NT2/D1 (cell line): ENCODE measurements around the gene LENG1.

Source experiments
- DNase-seq: peaks from one replicate; pipeline ENCODE4 v3.0.0-alpha.2; 2011; ENCODE audit warnings: low read depth, low spot score
- H3K27me3 ChIP-seq: 2 replicates; pipeline ENCODE4 v1.6.0; 2011; ENCODE audit warnings: mild to moderate bottlenecking; ENCODE audit not compliant: insufficient read length, insufficient read depth
- H3K36me3 ChIP-seq: 2 replicates; pipeline ENCODE4 v1.6.1; 2011; ENCODE audit warnings: mild to moderate bottlenecking, low read length, mixed read lengths; ENCODE audit not compliant: insufficient read depth, insufficient read length
- H3K4me1 ChIP-seq: 2 replicates; pipeline ENCODE4 v1.5.1; 2011; ENCODE audit not compliant: insufficient read depth, insufficient read length
- H3K4me3 ChIP-seq: 2 replicates; pipeline ENCODE4 v1.5.1; 2011; ENCODE audit warnings: low read depth; ENCODE audit not compliant: insufficient read length
- H3K9ac ChIP-seq: 2 replicates; pipeline ENCODE4 v1.6.0; 2011; ENCODE audit warnings: low read depth; ENCODE audit not compliant: insufficient read length
- H3K9me3 ChIP-seq: 2 replicates; pipeline ENCODE4 v1.5.1; 2011; ENCODE audit warnings: mild to moderate bottlenecking, low read length; ENCODE audit not compliant: insufficient read depth
- SUZ12 ChIP-seq: IDR thresholded peaks from 2 replicates; pipeline ENCODE4 v1.6.1; 2011; ENCODE audit not compliant: insufficient read length, insufficient read depth; ENCODE audit errors: extremely low read depth
- YY1 ChIP-seq: IDR thresholded peaks from 2 replicates; pipeline ENCODE4 v1.6.1; 2011; ENCODE audit not compliant: insufficient read length, insufficient read depth
- ZNF274 ChIP-seq: IDR thresholded peaks from 2 replicates; pipeline ENCODE4 v1.6.1; 2011; ENCODE audit warnings: mild to moderate bottlenecking, low read depth, low read length

Gene LENG1

GRCh38 chr19:54107876-54108490 is 51.5 kb downstream of the LENG1 start:
- H3K36me3 ChIP-seq = peaks cover 68% of the 10 kb centered on the region
- no peak overlapping the region for H3K4me3 ChIP-seq
- H3K27me3 ChIP-seq = no peaks in the 10 kb centered on the region
- TF ChIP-seq YY1 (no peak), SUZ12 (no peak), ZNF274 (no peak)
- DNase-seq = no peak
- no peak overlapping the region for H3K9ac ChIP-seq
- H3K4me1 ChIP-seq = peaks cover 2% of the 10 kb centered on the region
- no peaks in the 10 kb centered on the region for H3K9me3 ChIP-seq

GRCh38 chr19:54106716-54107115 is 52.8 kb downstream of the LENG1 start:
- no peak overlapping the region for H3K9ac ChIP-seq

GRCh38 chr19:54105796-54106195 is 53.7 kb downstream of the LENG1 start:
- H3K27me3 ChIP-seq = no peaks in the 10 kb centered on the region
- no peak overlapping the region for H3K9ac ChIP-seq
- no peak overlapping the region for H3K4me3 ChIP-seq
- no peak for TF ChIP-seq ZNF274
- no peak for TF ChIP-seq SUZ12
- H3K4me1 ChIP-seq = peaks cover 2% of the 10 kb centered on the region
- no peaks in the 10 kb centered on the region for H3K9me3 ChIP-seq
- DNase-seq = no peak
- H3K36me3 ChIP-seq = peaks cover 59% of the 10 kb centered on the region

More at GRCh38 chr19:54106716-54107115, 52.8 kb downstream of the LENG1 start:
- Histone ChIP-seq H3K4me1 (peaks cover 2% of the 10 kb centered on the region), H3K36me3 (peaks cover 63% of the 10 kb centered on the region), H3K9me3 (no peaks in the 10 kb centered on the region), H3K4me3 (no peak overlapping the region), H3K27me3 (no peaks in the 10 kb centered on the region)
- no peak for DNase-seq
- TF ChIP-seq SUZ12 = no peak
- no peak for TF ChIP-seq ZNF274
- no peak for TF ChIP-seq YY1
